Measurements from ENCODE around the gene SYNE4.
"Not testable (repeated sequence)": the region's sequence is repeated elsewhere in the genome, so short reads cannot be mapped to it uniquely, and the experiment has no call there.

The SYNE4 gene

GRCh38 chr19:35990156-35990555, 18.5 kb downstream of the SYNE4 start:
- DNase-seq (ENCODE audit: low read depth): no peak

GRCh38 chr19:35988824-35989223, 19.8 kb downstream of the SYNE4 start:
- no peak for DNase-seq (ENCODE audit: low read depth)

GRCh38 chr19:35987571-35987896, 21.1 kb downstream of the SYNE4 start:
- no peak for DNase-seq (ENCODE audit: low read depth)

DNA sequence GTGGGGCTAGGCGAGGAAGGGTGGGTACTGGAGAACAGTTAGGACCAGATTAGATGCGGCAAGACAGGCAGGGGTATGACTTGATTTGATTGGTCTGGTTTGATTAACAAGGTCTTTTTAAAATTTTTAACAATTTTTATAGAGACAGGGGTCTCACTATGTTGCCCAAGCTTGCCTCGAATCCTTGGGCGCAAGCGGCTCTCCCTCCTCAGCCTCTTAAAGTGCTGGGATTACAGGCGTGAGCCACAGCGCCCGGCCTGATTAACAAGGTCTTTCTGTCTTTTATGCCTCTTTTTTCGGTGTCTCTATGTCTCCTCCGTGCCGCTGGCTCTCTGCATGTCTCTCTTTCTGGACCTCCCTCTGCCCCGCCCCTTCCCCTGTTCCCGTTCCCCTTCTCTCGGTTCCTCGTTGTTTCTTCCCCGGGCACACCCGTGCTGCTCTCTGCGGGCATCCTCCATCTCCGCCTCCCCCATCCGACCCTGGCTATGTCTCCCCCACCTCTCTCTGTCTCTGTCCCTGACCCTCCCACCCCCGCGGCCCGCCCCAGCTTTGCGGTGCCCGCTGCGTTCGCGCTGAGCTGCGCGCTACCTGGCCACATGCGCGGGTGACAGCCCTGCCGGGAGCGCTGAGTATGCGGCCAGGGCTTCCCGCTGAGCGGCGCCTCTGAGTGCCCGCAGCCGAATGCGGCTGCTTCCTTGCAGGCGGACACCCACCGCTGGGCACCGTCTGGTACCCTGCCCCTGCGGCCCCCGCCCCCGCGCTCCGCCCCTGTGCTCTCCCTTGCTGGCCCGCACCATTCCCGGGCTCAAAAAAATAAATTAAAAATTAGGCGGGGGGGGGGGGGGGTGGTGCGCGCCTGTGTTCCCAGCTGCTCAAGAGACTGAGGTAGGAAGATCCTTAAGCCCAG, 21.7 kb downstream of the SYNE4 start:
- DNase-seq (ENCODE audit: low read depth): no peak

DNA sequence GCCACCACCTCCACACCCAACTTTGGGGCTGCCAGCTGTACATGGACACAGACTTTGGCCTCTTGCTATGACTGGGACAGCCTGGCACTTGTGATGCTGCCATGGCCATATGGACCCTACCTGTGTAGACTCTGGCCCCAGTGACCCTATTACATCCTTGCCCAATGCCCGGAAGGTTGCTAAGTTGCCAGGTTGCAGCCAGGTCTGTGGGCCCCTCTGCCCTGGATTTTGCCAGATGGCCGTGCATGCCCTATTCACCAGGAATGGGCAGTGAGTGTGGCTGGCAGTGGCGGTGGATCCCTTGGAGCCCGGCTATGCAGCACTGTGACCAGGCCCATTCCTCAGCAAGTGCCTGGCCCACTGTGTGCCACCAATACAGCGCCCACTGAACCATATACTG, 22.5 kb downstream of the SYNE4 start:
- no peak for DNase-seq (ENCODE audit: low read depth)

DNA sequence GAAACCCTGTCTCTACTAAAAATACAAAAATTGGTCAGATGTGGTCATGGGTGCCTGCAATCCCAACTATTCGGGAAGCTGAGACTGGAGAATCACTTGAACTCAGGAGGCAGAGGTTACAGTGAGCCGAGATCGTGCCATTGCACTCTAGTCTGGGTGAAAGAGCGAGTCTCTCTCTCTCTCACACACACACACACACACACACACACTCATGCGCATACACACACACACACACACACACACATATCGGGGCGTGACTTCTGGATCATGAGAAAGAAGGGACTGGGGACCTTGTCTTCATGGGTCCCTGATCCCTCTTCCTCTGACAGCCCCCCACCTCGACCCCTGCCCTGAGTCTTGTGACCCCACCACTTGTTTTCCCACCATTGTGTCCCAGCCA, 25.4 kb downstream of the SYNE4 start:
- no peak for DNase-seq (ENCODE audit: low read depth)

GRCh38 chr19:35980997-35981396, 27.6 kb downstream of the SYNE4 start:
- not testable (repeated sequence) for DNase-seq (ENCODE audit: low read depth)

DNA sequence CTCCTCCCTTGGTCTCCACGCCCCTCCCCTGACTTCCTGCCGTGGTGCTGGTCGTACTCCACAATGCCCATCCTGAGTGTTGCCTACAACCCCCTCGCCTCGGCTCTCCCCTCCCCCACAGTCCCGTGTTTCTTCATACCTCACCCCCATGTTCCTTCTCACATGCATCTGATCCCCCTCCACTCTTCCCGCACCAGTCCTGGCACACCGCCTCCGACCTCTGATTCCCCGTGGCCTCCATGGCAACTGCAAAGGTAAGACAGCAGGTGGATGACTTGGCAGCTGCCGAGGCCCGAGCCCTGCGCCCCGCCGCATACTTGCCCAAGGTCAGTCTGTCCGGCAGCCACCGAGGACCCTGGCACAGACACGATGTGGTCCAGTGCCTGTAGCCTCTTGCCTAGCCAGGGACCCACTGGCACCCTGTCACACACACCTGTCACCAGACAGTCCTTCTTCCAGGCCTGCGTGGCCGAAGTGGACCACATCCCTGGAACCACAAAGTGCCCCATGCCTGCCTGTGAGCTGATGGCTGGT, 29.7 kb downstream of the SYNE4 start:
- no peak for DNase-seq (ENCODE audit: low read depth)

GRCh38 chr19:35978271-35978670, 30.3 kb downstream of the SYNE4 start:
- no peak for DNase-seq (ENCODE audit: low read depth)

DNA sequence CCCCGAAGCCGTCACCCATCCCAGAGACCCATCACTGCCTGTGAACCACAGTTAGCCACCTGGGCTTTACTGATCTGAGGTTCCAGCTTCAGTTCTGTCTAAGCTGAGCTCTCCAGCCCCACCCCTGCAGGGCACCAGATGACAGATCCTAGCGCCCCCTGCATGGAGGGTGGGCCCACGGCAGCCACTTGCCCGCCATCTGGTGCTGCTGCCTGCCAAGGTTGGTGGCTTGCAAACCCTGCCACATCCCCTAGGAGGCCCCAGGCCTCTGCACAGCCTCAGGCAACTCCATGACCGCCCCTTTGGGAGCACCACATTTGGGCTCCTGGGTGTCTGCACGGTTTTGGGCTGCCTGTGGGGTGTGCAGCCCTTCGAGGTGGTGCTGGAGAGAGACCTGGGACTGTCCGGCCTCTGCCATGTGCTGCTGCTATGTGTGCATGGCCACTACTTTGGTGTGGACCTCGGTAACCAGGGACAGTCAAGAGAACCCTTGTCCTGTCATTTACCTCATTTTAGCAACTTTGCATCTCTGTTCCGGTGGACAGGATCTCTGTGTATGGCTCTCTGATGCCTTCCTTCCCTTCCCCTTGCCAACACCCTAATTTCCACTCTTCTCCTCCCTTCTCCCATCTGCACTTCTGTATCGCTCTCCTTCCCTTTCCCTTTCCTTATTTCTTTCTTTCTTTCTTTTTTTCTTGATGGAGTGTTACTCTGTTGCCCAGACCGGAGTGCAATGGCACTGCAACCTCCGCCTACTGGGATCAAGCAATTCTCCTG, 31.0 kb downstream of the SYNE4 start:
- DNase-seq (ENCODE audit: low read depth): no peak

- peak; percentile 16 for DNase-seq (ENCODE audit: low read depth)
These were observed 32.9 kb downstream of the SYNE4 start for GRCh38 chr19:35975608-35976214.

GRCh38 chr19:35973487-35973886, 35.1 kb downstream of the SYNE4 start:
- peak; percentile 11 for DNase-seq (ENCODE audit: low read depth)

GRCh38 chr19:35966771-35967170, 41.8 kb downstream of the SYNE4 start:
- no peak for DNase-seq (ENCODE audit: low read depth)

- peak; percentile 66 for DNase-seq (ENCODE audit: low read depth)
These were observed 45.1 kb downstream of the SYNE4 start for GRCh38 chr19:35963514-35963913.

DNA sequence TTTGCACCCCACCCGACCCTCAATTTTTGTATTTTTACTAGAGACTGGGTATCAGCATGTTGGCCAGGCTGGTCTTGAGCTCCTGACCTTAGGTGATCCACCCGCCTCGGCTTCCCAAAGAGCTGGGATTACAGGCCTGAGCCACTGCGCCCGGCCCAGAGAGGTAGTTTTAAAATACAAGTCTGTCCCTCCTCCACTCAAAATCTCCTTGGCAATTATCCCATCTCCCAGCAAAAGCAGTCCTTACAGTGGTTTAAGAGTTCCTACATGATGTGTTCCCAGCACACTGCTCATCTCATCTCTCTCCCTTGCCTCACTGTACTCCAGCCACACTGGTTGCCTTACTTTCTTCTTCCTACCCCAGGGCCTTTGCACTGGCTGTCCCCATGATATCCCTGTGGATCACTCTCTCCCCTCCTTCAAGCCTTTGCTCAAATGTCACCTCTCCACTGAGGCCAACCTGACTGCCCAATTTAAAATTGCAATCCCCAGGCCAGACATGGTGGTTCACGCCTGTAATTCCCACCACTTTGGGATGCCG, 48.1 kb downstream of the SYNE4 start:
- no peak for DNase-seq (ENCODE audit: low read depth)

- DNase-seq (ENCODE audit: low read depth): no peak
These were observed 48.7 kb downstream of the SYNE4 start for GRCh38 chr19:35959968-35960320.

DNA sequence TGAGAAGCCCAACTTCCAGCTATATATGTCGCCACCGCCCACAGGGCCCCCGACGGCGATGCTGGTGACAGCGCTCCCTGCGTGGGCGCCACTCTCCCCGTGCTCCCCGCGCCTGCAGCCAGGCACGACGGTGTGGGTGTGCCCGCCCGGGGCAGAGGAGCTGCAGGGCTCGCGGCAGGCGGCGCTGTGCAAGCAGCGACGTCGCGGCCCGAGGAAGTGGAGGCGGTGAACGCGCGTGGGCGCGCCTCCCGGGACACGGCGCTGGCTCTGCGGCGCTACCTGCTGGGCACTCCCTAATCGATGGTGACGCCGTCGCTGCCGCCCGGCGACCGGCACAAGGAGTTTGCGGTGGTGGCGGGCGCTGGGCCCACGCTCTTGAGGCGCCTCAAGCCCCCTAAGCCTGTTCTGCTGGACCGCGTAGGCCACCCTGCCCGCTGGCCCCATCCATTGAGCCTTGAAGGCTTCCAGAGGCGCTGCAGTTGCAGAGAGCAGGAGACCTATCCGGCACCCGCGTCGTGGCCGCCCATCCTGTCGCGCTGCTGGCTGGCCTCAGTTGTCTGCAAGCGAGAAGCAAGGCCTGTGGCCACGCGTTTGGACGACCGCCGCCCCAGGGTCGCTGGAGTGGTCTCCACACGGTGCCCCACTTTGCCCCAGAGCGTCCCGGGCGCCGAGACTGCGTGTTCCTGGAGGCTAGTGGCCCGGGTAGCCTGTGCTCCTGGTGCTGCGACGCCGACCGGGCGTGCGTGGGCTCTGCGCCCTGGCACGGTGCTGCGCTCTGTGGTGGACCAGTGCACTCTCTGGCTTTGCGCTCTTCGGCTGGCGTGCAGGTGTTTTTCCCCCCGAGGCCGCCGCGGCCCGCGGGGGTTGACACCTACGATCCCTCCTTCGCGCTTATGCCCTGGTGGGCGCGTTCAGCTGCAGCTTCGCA, 49.3 kb downstream of the SYNE4 start:
- peak; percentile 16 for DNase-seq (ENCODE audit: low read depth)

GRCh38 chr19:35958660-35959039, 50.0 kb downstream of the SYNE4 start:
- DNase-seq (ENCODE audit: low read depth): no peak

GRCh38 chr19:35957411-35957810, 51.2 kb downstream of the SYNE4 start:
- not testable (repeated sequence) for DNase-seq (ENCODE audit: low read depth)

- DNase-seq (ENCODE audit: low read depth): peak; percentile 53
These were observed 52.6 kb downstream of the SYNE4 start for GRCh38 chr19:35955881-35956634.

All from iris pigment epithelial cell (primary cell).